WTC11 (cell line): ENCODE data around the gene ABR. TPM values are rescaled to one million over a fixed set of nuclear protein-coding genes. Genes with fewer than 3 reads are reported as not detected.

Source experiments
- ATAC-seq: fragments of 200-7000 bp; cut with Tn5 transposase; 2 replicates; pipeline ENCODE4 v1.10.0; 2021; ENCODE audit warnings: mild to moderate bottlenecking, moderate library complexity
- CTCF ChIA-PET: fragments of 300-600 bp; sonication (Branson Sonifier 250); formaldehyde crosslinking; loops from one replicate; lab custom pipeline; 2021; ENCODE audit warnings: antibody characterized with exemption; lab: Charles Lee
- POLR2A ChIA-PET: fragments of 350-600 bp; sonication (Branson Sonifier 250); formaldehyde crosslinking; loops from one replicate; lab custom pipeline; 2021; ENCODE audit warnings: antibody characterized with exemption; lab: Charles Lee
- DNase-seq: peaks from one replicate; pipeline ENCODE4 v3.0.0; 2021; ENCODE audit warnings: low spot score
- H3K27ac Mint-ChIP-seq: 2 replicates; pipeline ENCODE4 v1.8.0; 2021; ENCODE audit warnings: mixed read lengths
- H3K27me3 Mint-ChIP-seq: 2 replicates; pipeline ENCODE4 v1.8.0; 2021; ENCODE audit warnings: low read depth, mild to moderate bottlenecking, moderate library complexity, mixed read lengths
- H3K36me3 Mint-ChIP-seq: 2 replicates; pipeline ENCODE4 v1.8.0; 2021; ENCODE audit warnings: mixed read lengths
- H3K4me1 Mint-ChIP-seq: 2 replicates; pipeline ENCODE4 v1.8.0; 2022; ENCODE audit warnings: mixed read lengths
- H3K4me3 Mint-ChIP-seq: 2 replicates; pipeline ENCODE4 v1.8.0; 2021; ENCODE audit warnings: mild to moderate bottlenecking, moderate library complexity, mixed read lengths
- H3K9me3 Mint-ChIP-seq: 2 replicates; pipeline ENCODE4 v1.8.0; 2021; ENCODE audit warnings: mixed read lengths
- ATF1 ChIP-seq: sonication (generic); formaldehyde crosslinking; IDR thresholded peaks from 2 replicates; pipeline ENCODE4 v1.8.1; 2023; ENCODE audit warnings: mild to moderate bottlenecking, moderate library complexity, missing genetic modification reagents
- CREB1 ChIP-seq: sonication (generic); formaldehyde crosslinking; IDR thresholded peaks from 2 replicates; pipeline ENCODE4 v1.8.0; 2023; ENCODE audit warnings: mild to moderate bottlenecking, missing genetic modification reagents
- EMX1 ChIP-seq: fragments of 250-450 bp; sonication (Bioruptor Pico); IDR thresholded peaks from 2 replicates; pipeline ENCODE4 v1.8.0; 2021; ENCODE audit warnings: mild to moderate bottlenecking
- ESRRA ChIP-seq: sonication (generic); formaldehyde crosslinking; IDR thresholded peaks from 2 replicates; pipeline ENCODE4 v1.8.1; 2022; ENCODE audit warnings: mild to moderate bottlenecking, missing genetic modification reagents, borderline replicate concordance
- FOXP1 ChIP-seq: sonication (generic); formaldehyde crosslinking; IDR thresholded peaks from 2 replicates; pipeline ENCODE4 v1.8.0; 2022; ENCODE audit warnings: missing genetic modification reagents, mild to moderate bottlenecking, moderate library complexity, borderline replicate concordance
- GTF2I ChIP-seq: fragments of 250-450 bp; sonication (Bioruptor Pico); conservative IDR thresholded peaks from 2 replicates; pipeline ENCODE4 v1.4.0; 2021; ENCODE audit warnings: mild to moderate bottlenecking
- MXD4 ChIP-seq: fragments of 250-450 bp; sonication (Bioruptor Pico); IDR thresholded peaks from 2 replicates; pipeline ENCODE4 v1.8.0; 2021; ENCODE audit warnings: mild to moderate bottlenecking, moderate library complexity, borderline replicate concordance
- NFE2L1 ChIP-seq: sonication (generic); formaldehyde crosslinking; IDR thresholded peaks from 2 replicates; pipeline ENCODE4 v1.8.1; 2023; ENCODE audit warnings: missing genetic modification reagents
- SMAD3 ChIP-seq: sonication (generic); formaldehyde crosslinking; IDR thresholded peaks from 2 replicates; pipeline ENCODE4 v1.8.0; 2022; ENCODE audit warnings: missing genetic modification reagents, mild to moderate bottlenecking, borderline replicate concordance
- SMAD4 ChIP-seq: sonication (generic); formaldehyde crosslinking; IDR thresholded peaks from 2 replicates; pipeline ENCODE4 v1.8.0; 2022; ENCODE audit warnings: mild to moderate bottlenecking, missing genetic modification reagents
- SP1 ChIP-seq: sonication (generic); formaldehyde crosslinking; conservative IDR thresholded peaks from 2 replicates; pipeline ENCODE4 v1.8.1; 2022; ENCODE audit warnings: missing genetic modification reagents
- TP53 ChIP-seq: sonication (generic); formaldehyde crosslinking; IDR thresholded peaks from 2 replicates; pipeline ENCODE4 v1.8.1; 2023; ENCODE audit warnings: mild to moderate bottlenecking, missing genetic modification reagents
- total RNA-seq: library from RNA; stranded (reverse); gene quantifications from 3 replicates; pipeline ENCODE4 v1.2.3, GENCODE V29; 2021
- TF ChIP-seq, protein P1 (sequence below): sonication (generic); formaldehyde crosslinking; IDR thresholded peaks from 2 replicates; pipeline ENCODE4 v1.8.1; 2022; ENCODE audit warnings: mild to moderate bottlenecking, missing genetic modification reagents, moderate library complexity, borderline replicate concordance
- TF ChIP-seq, protein P2 (sequence below): sonication (generic); formaldehyde crosslinking; IDR thresholded peaks from 2 replicates; pipeline ENCODE4 v1.8.0; 2022; ENCODE audit warnings: mild to moderate bottlenecking, missing genetic modification reagents
- TF ChIP-seq, protein P3 (sequence below): sonication (generic); formaldehyde crosslinking; IDR thresholded peaks from 2 replicates; pipeline ENCODE4 v1.8.1; 2022; ENCODE audit warnings: low read depth, missing genetic modification reagents, borderline replicate concordance
- TF ChIP-seq, protein P4 (sequence below): sonication (generic); formaldehyde crosslinking; IDR thresholded peaks from 2 replicates; pipeline ENCODE4 v1.8.1; 2023; ENCODE audit warnings: mild to moderate bottlenecking, missing genetic modification reagents
- TF ChIP-seq, protein P5 (sequence below): sonication (generic); formaldehyde crosslinking; IDR thresholded peaks from 2 replicates; pipeline ENCODE4 v1.8.1; 2023; ENCODE audit warnings: mild to moderate bottlenecking, moderate library complexity, missing genetic modification reagents
- TF ChIP-seq, protein P6 (sequence below): sonication (generic); formaldehyde crosslinking; IDR thresholded peaks from 2 replicates; pipeline ENCODE4 v1.8.1; 2023; ENCODE audit warnings: mild to moderate bottlenecking, missing genetic modification reagents
- TF ChIP-seq, protein P7 (sequence below): sonication (generic); formaldehyde crosslinking; IDR thresholded peaks from 2 replicates; pipeline ENCODE4 v1.8.1; 2022; ENCODE audit warnings: low read depth, mild to moderate bottlenecking, moderate library complexity, missing genetic modification reagents, borderline replicate concordance
- TF ChIP-seq, protein P8 (sequence below): sonication (generic); formaldehyde crosslinking; IDR thresholded peaks from 2 replicates; pipeline ENCODE4 v1.8.0; 2022; ENCODE audit warnings: mild to moderate bottlenecking, missing genetic modification reagents

ABR gene
- total RNA-seq, 1 experiment from 2014 or later: 38.0 TPM

DNA sequence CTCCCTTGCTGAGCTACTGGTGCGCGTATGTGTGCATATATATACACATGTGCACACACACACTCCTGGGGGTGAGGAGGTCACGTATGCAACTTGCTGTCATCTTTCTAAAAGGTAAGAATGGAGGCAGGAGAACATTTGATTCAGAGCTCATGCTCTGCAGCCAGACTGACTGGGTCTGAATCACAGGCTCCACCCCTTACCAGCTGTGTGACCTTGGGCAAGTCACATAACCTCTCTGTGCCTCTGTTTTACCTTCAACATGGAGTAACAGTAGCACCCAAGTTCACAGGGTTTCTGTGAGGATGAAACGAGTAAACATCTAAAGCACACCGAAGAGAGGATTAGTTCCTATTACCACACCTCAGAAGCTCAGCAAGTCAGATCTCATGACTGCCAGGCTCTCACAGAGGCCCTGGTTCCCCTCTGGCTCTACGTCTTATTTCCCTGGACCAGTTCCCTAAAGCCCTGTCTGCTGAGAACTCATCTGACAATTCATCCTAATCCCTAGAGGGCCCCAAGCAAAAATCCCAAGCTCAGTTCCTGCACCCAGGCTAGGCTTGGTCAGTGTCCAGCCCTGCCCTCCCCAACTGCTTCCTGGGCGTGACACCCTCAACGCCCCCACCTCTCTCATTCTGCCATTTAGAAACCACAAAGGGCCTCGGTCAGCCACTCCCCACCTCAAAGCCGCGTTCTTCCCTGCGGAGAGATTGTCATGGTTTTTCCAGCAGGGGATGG is 28.7 kb downstream of the ABR start:
- Mint-ChIP-seq H3K27ac (no peak overlapping the region), H3K27me3 (no peaks in the 10 kb centered on the region), H3K36me3 (no peaks in the 10 kb centered on the region; the same call in 1 of the 2 replicates), H3K9me3 (no peaks in the 10 kb centered on the region), H3K4me3 (no peak overlapping the region), H3K4me1 (peaks cover 2% of the 10 kb centered on the region; the same call in 1 of the 2 replicates)
- POLR2A ChIA-PET: no interaction called here
- ATAC-seq (no peak), DNase-seq (no peak)
- CTCF ChIA-PET: interaction anchor here (1.1 to 9.7 kb wide), 4 partner anchors 28 to 93 kb away, joined by 3 to 134 read pairs (median 9); no protein-coding TSS in a partner anchor
- TF ChIP-seq, protein P1, sequence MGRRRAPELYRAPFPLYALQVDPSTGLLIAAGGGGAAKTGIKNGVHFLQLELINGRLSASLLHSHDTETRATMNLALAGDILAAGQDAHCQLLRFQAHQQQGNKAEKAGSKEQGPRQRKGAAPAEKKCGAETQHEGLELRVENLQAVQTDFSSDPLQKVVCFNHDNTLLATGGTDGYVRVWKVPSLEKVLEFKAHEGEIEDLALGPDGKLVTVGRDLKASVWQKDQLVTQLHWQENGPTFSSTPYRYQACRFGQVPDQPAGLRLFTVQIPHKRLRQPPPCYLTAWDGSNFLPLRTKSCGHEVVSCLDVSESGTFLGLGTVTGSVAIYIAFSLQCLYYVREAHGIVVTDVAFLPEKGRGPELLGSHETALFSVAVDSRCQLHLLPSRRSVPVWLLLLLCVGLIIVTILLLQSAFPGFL (CRISPR knock-in tag): no peak
- TF ChIP-seq MXD4 (CRISPR knock-in tag): no peak
- TF ChIP-seq TP53 (CRISPR knock-in tag): no peak
- TF ChIP-seq FOXP1 (CRISPR knock-in tag): no peak
- no peak for TF ChIP-seq SP1 (CRISPR knock-in tag)
- TF ChIP-seq, protein P2, sequence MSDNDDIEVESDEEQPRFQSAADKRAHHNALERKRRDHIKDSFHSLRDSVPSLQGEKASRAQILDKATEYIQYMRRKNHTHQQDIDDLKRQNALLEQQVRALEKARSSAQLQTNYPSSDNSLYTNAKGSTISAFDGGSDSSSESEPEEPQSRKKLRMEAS: no peak
- TF ChIP-seq ATF1 (CRISPR knock-in tag): no peak
- TF ChIP-seq, protein P3, sequence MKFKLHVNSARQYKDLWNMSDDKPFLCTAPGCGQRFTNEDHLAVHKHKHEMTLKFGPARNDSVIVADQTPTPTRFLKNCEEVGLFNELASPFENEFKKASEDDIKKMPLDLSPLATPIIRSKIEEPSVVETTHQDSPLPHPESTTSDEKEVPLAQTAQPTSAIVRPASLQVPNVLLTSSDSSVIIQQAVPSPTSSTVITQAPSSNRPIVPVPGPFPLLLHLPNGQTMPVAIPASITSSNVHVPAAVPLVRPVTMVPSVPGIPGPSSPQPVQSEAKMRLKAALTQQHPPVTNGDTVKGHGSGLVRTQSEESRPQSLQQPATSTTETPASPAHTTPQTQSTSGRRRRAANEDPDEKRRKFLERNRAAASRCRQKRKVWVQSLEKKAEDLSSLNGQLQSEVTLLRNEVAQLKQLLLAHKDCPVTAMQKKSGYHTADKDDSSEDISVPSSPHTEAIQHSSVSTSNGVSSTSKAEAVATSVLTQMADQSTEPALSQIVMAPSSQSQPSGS (CRISPR knock-in tag): no peak
- TF ChIP-seq, protein P4, sequence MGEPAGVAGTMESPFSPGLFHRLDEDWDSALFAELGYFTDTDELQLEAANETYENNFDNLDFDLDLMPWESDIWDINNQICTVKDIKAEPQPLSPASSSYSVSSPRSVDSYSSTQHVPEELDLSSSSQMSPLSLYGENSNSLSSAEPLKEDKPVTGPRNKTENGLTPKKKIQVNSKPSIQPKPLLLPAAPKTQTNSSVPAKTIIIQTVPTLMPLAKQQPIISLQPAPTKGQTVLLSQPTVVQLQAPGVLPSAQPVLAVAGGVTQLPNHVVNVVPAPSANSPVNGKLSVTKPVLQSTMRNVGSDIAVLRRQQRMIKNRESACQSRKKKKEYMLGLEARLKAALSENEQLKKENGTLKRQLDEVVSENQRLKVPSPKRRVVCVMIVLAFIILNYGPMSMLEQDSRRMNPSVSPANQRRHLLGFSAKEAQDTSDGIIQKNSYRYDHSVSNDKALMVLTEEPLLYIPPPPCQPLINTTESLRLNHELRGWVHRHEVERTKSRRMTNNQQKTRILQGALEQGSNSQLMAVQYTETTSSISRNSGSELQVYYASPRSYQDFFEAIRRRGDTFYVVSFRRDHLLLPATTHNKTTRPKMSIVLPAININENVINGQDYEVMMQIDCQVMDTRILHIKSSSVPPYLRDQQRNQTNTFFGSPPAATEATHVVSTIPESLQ (CRISPR knock-in tag): no peak
- no peak for TF ChIP-seq SMAD3 (CRISPR knock-in tag)
- TF ChIP-seq, protein P5, sequence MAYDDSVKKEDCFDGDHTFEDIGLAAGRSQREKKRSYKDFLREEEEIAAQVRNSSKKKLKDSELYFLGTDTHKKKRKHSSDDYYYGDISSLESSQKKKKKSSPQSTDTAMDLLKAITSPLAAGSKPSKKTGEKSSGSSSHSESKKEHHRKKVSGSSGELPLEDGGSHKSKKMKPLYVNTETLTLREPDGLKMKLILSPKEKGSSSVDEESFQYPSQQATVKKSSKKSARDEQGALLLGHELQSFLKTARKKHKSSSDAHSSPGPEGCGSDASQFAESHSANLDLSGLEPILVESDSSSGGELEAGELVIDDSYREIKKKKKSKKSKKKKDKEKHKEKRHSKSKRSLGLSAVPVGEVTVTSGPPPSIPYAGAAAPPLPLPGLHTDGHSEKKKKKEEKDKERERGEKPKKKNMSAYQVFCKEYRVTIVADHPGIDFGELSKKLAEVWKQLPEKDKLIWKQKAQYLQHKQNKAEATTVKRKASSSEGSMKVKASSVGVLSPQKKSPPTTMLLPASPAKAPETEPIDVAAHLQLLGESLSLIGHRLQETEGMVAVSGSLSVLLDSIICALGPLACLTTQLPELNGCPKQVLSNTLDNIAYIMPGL: no peak
- TF ChIP-seq GTF2I (CRISPR knock-in tag): no peak
- TF ChIP-seq NFE2L1 (CRISPR knock-in tag): no peak
- TF ChIP-seq, protein P6, sequence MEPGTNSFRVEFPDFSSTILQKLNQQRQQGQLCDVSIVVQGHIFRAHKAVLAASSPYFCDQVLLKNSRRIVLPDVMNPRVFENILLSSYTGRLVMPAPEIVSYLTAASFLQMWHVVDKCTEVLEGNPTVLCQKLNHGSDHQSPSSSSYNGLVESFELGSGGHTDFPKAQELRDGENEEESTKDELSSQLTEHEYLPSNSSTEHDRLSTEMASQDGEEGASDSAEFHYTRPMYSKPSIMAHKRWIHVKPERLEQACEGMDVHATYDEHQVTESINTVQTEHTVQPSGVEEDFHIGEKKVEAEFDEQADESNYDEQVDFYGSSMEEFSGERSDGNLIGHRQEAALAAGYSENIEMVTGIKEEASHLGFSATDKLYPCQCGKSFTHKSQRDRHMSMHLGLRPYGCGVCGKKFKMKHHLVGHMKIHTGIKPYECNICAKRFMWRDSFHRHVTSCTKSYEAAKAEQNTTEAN (CRISPR knock-in tag): no peak

DNA sequence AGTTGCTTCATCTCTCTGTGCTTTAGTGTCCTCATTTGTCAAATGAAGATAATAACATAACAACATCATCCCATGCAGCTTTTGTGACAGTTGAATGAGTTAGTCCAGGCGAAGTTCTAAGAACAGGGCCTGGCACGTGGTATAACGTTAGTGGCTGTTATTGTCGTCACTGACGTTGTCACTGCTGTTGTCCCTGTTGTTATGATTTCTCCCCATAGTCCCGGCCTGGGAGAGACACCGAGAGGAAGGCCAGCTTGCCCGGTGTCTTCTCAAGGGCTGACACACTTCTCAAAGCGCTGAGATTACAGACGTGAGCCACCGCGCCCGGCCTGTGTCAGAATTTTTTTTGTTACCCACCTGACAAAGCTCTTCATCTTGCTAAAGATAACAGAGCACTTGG is 29.9 kb downstream of the ABR start:
- ATAC-seq: no peak
- Mint-ChIP-seq H3K4me1 (peaks cover 2% of the 10 kb centered on the region; the same call in 1 of the 2 replicates), H3K27ac (peak overlapping the region; percentile 39; the same call in 1 of the 2 replicates), H3K4me3 (no peak overlapping the region), H3K27me3 (no peaks in the 10 kb centered on the region), H3K36me3 (no peaks in the 10 kb centered on the region; the same call in 1 of the 2 replicates), H3K9me3 (no peaks in the 10 kb centered on the region)
- ChIA-PET CTCF (interaction anchor here (0.9 to 9.7 kb wide), 5 partner anchors 11 to 93 kb away, joined by 4 to 134 read pairs (median 6); no protein-coding TSS in a partner anchor), POLR2A (no interaction called here)
- no peak for DNase-seq
- TF ChIP-seq, protein P7, sequence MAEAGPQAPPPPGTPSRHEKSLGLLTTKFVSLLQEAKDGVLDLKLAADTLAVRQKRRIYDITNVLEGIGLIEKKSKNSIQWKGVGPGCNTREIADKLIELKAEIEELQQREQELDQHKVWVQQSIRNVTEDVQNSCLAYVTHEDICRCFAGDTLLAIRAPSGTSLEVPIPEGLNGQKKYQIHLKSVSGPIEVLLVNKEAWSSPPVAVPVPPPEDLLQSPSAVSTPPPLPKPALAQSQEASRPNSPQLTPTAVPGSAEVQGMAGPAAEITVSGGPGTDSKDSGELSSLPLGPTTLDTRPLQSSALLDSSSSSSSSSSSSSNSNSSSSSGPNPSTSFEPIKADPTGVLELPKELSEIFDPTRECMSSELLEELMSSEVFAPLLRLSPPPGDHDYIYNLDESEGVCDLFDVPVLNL: no peak
- TF ChIP-seq SMAD4 (CRISPR knock-in tag) (no peak), ESRRA (CRISPR knock-in tag) (no peak), CREB1 (CRISPR knock-in tag) (no peak), EMX1 (no peak), NFE2L1 (CRISPR knock-in tag) (no peak)
- TF ChIP-seq, protein P1 (CRISPR knock-in tag): no peak
- TF ChIP-seq, protein P8, sequence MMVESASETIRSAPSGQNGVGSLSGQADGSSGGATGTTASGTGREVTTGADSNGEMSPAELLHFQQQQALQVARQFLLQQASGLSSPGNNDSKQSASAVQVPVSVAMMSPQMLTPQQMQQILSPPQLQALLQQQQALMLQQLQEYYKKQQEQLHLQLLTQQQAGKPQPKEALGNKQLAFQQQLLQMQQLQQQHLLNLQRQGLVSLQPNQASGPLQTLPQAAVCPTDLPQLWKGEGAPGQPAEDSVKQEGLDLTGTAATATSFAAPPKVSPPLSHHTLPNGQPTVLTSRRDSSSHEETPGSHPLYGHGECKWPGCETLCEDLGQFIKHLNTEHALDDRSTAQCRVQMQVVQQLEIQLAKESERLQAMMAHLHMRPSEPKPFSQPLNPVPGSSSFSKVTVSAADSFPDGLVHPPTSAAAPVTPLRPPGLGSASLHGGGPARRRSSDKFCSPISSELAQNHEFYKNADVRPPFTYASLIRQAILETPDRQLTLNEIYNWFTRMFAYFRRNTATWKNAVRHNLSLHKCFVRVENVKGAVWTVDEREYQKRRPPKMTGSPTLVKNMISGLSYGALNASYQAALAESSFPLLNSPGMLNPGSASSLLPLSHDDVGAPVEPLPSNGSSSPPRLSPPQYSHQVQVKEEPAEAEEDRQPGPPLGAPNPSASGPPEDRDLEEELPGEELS (CRISPR knock-in tag): no peak
